GM19372 (cell line): ENCODE measurements around the gene XRCC5.

ENCODE experiments used
- ATAC-seq: cut with Tn5 transposase; IDR thresholded peaks from one replicate; pipeline ENCODE4 v1.9.1; 2021; ENCODE audit warnings: mild to moderate bottlenecking, low read depth, moderate library complexity; ENCODE audit not compliant: unreplicated experiment

Gene XRCC5

DNA sequence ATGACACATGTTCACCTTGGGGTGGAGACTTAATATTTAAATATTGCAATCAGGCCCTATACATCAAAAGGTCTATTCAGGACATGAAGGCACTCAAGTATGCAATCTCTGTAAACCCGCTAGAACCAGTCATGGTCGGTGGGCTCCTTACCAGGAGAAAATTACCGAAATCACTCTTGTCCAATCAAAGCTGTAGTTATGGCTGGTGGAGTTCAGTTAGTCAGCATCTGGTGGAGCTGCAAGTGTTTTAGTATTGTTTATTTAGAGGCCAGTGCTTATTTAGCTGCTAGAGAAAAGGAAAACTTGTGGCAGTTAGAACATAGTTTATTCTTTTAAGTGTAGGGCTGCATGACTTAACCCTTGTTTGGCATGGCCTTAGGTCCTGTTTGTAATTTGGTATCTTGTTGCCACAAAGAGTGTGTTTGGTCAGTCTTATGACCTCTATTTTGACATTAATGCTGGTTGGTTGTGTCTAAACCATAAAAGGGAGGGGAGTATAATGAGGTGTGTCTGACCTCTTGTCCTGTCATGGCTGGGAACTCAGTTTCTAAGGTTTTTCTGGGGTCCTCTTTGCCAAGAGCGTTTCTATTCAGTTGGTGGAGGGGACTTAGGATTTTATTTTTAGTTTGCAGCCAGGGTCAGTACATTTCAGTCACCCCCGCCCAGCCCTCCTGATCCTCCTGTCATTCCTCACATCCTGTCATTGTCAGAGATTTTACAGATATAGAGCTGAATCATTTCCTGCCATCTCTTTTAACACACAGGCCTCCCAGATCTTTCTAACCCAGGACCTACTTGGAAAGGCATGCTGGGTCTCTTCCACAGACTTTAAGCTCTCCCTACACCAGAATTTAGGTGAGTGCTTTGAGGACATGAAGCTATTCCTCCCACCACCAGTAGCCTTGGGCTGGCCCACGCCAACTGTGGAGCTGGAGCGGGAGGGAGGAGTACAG, 108.1 kb downstream of the XRCC5 start:
- no peak for ATAC-seq

- ATAC-seq, result peak; percentile 38
Measured at GRCh38 chr2:216217904-216218260, 108.7 kb downstream of the XRCC5 start.

GRCh38 chr2:216219861-216220260, 110.7 kb downstream of the XRCC5 start:
- no peak for ATAC-seq

DNA sequence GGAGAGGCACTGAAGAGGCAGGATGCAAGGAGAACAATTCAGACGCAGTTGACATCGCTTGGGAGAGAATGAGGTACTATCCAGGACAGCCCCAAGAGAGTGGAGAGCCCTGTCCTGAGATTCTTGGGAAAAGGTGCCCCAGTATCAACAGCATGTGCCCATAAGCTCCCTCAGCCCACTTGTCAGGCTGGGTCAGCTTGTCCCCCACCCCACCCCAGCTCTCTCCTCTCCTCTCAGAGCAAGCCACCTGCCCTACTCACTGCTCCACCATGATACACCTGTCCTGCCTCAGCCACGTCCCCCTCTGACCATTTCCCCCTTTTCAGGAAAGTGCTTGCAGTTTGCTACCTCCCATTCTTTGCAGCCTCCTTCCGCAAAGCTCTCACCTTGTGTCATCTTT, 111.8 kb downstream of the XRCC5 start:
- no peak for ATAC-seq

DNA sequence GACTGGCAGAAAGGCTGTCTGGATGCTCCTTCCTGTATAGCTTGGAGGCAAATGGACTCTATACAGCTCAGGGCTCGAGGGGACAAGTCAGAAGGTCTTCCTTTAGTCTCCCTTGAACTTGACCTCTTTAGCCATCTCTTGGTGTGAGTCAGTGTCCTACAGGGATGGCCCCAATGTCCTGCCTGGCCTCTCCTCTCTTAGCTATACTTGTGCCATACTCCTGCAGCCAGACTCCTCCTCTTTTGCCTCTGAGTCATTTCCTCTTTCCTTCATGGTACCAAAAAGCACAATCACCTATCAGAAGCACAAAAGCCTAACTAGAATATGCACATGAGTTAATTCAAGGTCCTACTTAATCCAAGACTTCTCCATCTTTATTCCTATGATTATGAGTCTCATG, 112.7 kb downstream of the XRCC5 start:
- no peak for ATAC-seq

- peak; percentile 58 for ATAC-seq
Measured at GRCh38 chr2:216222650-216223352, 113.7 kb downstream of the XRCC5 start.

DNA sequence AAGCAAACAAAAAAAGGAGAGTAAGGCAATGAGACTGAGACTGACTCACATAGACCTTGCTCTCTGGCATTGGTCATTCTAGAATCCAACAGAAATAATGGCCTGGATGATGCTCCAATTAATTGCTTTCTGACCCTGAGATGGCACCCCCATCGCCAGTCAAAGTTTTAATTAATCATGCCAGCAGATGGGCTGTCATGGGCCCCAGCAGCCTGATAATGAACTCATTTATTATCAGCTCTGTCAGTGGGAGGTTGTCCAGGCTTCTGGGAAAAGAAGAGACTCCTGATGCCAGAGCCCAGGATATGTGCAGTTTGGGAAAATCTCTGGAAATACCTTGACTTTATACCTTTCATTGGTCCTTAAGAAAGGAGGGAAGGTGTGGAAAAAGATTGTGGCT, 115.2 kb downstream of the XRCC5 start:
- ATAC-seq, result no peak

GRCh38 chr2:216229277-216229914, 120.2 kb downstream of the XRCC5 start:
- no peak for ATAC-seq

DNA sequence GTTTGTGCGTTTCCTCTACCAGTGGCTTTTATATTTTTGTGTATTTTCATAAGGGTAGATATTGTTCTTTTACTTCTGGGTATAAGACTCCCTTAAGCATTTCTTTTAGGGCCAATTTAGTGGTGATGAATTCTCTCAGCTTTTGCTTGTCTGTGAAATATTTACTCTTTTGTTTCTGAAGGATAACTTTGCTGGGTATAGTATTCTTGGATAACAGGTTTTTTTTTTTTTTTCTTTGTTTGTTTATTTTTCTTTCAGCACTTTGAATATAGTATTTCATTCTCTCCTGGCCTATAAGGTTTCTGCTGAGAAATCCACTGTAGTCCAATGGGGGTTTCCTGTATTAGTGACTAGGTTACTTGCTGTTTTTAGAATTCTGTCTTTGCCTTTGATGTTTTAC, 122.7 kb downstream of the XRCC5 start:
- no peak for ATAC-seq

- no peak for ATAC-seq
Measured at GRCh38 chr2:216232721-216233120, 123.6 kb downstream of the XRCC5 start.

DNA sequence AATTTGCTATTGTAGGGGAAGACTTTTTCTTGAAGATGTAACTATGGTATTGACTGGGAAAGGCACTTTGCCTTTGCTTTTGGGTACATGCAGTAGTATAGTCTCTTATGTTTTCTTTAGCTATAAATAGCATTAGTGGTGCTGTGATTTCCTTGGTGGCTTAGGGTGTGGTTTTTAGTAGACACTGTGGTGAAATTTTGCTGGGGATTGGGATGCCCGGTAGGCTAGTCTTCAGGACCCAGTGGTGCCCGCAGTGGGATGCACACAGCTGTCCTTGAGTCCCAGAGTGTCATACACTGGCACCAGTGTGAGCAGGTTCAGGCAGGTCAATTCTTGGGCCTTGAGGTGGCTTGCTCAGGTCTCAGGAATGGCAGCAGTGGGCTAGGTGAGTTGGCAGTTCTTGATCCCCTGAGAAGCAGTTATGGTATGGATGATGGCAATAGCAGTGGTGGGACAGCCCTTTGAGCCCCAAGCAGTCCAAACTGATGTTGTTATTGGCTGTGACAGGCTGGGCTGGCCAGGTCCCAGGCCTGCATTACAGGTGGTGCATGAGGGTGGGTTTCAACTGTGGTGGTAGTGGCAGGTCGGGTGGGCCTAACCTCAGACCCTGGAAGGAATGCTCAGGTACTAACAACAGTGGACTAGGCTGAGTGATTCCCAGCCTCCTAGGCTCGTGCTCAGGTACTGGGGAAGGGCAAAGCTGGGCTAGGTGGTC, 124.3 kb downstream of the XRCC5 start:
- no peak for ATAC-seq

- no peak for ATAC-seq
Measured at GRCh38 chr2:216234106-216234505, 125.0 kb downstream of the XRCC5 start.

GRCh38 chr2:216235462-216235861, 126.3 kb downstream of the XRCC5 start:
- ATAC-seq, result no peak

DNA sequence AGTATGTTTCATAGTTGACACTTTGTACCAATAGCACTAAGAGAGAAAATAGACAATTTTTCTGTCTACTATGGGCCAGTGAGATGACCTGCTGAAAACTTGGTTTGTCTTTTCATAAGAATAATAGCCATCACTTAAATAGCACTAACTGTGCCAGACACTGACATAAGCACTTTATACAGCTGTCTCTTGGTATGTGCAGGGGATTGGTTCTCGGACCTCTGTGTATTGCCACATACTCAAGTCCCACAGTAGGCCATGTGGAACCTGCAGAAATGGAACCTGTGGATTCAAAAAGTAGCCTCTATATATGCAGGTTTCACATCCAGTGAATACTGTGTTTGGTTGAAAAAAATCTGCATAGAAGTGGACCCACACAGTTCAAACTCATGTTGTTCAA, 126.7 kb downstream of the XRCC5 start:
- ATAC-seq, result no peak

- ATAC-seq, result no peak
Measured at GRCh38 chr2:216236486-216236885, 127.3 kb downstream of the XRCC5 start.

DNA sequence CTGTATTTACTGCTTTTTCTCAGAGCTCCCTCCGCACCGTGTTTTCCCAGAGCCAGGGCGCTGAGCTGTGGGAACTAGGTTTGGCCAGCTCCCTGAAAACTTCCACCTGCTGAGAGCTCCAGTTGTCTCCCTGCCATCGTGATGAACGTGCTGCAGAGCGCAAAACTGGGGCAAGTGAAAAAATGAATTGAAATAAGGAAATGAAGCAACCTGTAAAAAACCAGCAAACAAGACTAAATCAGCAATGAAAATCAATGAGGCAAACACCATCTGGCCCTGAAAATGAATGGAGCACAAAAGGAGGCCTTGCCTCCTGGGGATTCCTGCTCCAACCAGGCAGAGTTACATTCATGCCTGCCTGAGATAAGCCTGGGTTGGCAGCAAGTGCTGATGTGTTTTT, 133.2 kb downstream of the XRCC5 start:
- no peak for ATAC-seq

- ATAC-seq, result no peak
Measured at GRCh38 chr2:216243026-216243425, 133.9 kb downstream of the XRCC5 start.

- no peak for ATAC-seq
Measured at GRCh38 chr2:216245391-216245975, 136.3 kb downstream of the XRCC5 start.

DNA sequence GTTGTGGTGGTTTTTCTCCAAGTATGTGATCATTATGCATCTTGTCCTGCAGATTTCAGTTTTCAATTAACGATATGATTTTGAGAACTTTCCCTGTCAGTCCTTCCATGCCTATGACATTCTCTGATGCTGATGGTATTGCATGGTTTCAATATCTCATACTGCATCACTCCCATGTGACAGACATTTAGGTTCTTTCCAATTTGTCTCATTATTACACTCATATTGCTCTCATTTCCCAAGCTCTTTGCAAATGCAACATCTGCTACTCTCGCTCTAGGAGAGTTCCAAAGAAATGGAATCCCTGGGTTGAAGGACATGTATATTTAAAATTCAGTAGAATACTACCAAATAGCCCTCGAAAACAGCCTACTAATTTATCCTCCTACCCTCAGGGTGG, 137.6 kb downstream of the XRCC5 start:
- no peak for ATAC-seq
